ENCODE results near the gene CARHSP1. TPM values are rescaled to one million over a fixed set of nuclear protein-coding genes. Genes with fewer than 3 reads are reported as not detected.

The CARHSP1 gene
- polyA plus RNA-seq, 1 donor (not counting 4 experiments of a cell fraction or from before 2014, with no cell fraction given), result 61.9 TPM

- Histone ChIP-seq H3K79me2 (ENCODE audit: control insufficient read depth, insufficient read depth, low read length) (peaks cover 2% of the 10 kb centered on the region), H4K20me1 (ENCODE audit: control insufficient read depth, extremely low read depth, insufficient read depth, low read length) (no peaks in the 10 kb centered on the region), H3K9ac (ENCODE audit: control insufficient read depth, extremely low read depth, insufficient read depth, low read length) (no peak overlapping the region), H3K4me3 (ENCODE audit: control insufficient read depth in 2 of 3, extremely low read depth in 1 of 3, insufficient read depth in 2 of 3, low read depth in 1 of 3, low read length in 3 of 3) (no peak overlapping the region), H3K9me1 (ENCODE audit: control insufficient read depth, extremely low read depth, insufficient read depth, low read length) (no peaks in the 10 kb centered on the region), H3K36me3 (ENCODE audit: control insufficient read depth in 2 of 2, extremely low read depth in 1 of 2, insufficient read depth in 2 of 2, low read length in 2 of 2) (peaks cover 33 to 49% of the 10 kb centered on the region in 2 experiments), H2AFZ (ENCODE audit: control insufficient read depth, low read length) (no peak overlapping the region), H3K27me3 (ENCODE audit: control insufficient read depth, extremely low read depth, insufficient read depth, low read length) (no peaks in the 10 kb centered on the region), H3K4me2 (ENCODE audit: control insufficient read depth, extremely low read depth, insufficient read depth, low read depth, low read length) (no peak overlapping the region), H3K9me3 (ENCODE audit: control insufficient read depth, low read depth, low read length) (no peaks in the 10 kb centered on the region), H3K4me1 (ENCODE audit: control insufficient read depth, extremely low read depth, insufficient read depth, low read length) (no peaks in the 10 kb centered on the region), H3K27ac (ENCODE audit: control insufficient read depth, insufficient read depth, low read length) (no peak overlapping the region)
- DNase-seq (ENCODE audit: low read depth, low spot score), result no peak
- dilution Hi-C loops (cut with MboI; ENCODE audit: extremely low pct_ligation_motif_present, low sequenced_read_pairs), result no loop called here
- TF ChIP-seq CTCF (optimal IDR thresholded peaks at IDR 0.05 in 1 of 3, IDR thresholded peaks at IDR 0.05 in 1 of 3, conservative IDR thresholded peaks at IDR 0.05 in 1 of 3; ENCODE audit: extremely low read depth in 1 of 3, insufficient read depth in 2 of 3, low read length in 3 of 3), result no peak
- no peak for TF ChIP-seq EZH2 (IDR thresholded peaks at IDR 0.05; ENCODE audit: low read length)
- FAIRE-seq, result no peak
Observed at GRCh38 chr16:8814095-8814806, 54.6 kb downstream of the CARHSP1 start.

- Histone ChIP-seq H3K27ac (ENCODE audit: control insufficient read depth, insufficient read depth, low read length) (no peak overlapping the region), H3K9ac (ENCODE audit: control insufficient read depth, extremely low read depth, insufficient read depth, low read length) (no peak overlapping the region), H3K9me1 (ENCODE audit: control insufficient read depth, extremely low read depth, insufficient read depth, low read length) (no peaks in the 10 kb centered on the region), H3K4me1 (ENCODE audit: control insufficient read depth, extremely low read depth, insufficient read depth, low read length) (no peaks in the 10 kb centered on the region), H2AFZ (ENCODE audit: control insufficient read depth, low read length) (no peak overlapping the region), H3K4me3 (ENCODE audit: control insufficient read depth in 2 of 3, extremely low read depth in 1 of 3, insufficient read depth in 2 of 3, low read depth in 1 of 3, low read length in 3 of 3) (no peak overlapping the region), H3K4me2 (ENCODE audit: control insufficient read depth, extremely low read depth, insufficient read depth, low read depth, low read length) (no peak overlapping the region), H3K36me3 (ENCODE audit: control insufficient read depth in 2 of 2, extremely low read depth in 1 of 2, insufficient read depth in 2 of 2, low read length in 2 of 2) (peaks cover 36 to 54% of the 10 kb centered on the region in 2 experiments), H3K79me2 (ENCODE audit: control insufficient read depth, insufficient read depth, low read length) (peaks cover 10% of the 10 kb centered on the region), H3K27me3 (ENCODE audit: control insufficient read depth, extremely low read depth, insufficient read depth, low read length) (no peaks in the 10 kb centered on the region), H3K9me3 (ENCODE audit: control insufficient read depth, low read depth, low read length) (no peaks in the 10 kb centered on the region), H4K20me1 (ENCODE audit: control insufficient read depth, extremely low read depth, insufficient read depth, low read length) (peaks cover 3% of the 10 kb centered on the region)
- FAIRE-seq (no peak), DNase-seq (ENCODE audit: low read depth, low spot score) (no peak)
- dilution Hi-C loops (cut with MboI; ENCODE audit: extremely low pct_ligation_motif_present, low sequenced_read_pairs), result no loop called here
- TF ChIP-seq EZH2 (IDR thresholded peaks at IDR 0.05; ENCODE audit: low read length) (no peak), CTCF (optimal IDR thresholded peaks at IDR 0.05 in 1 of 3, IDR thresholded peaks at IDR 0.05 in 1 of 3, conservative IDR thresholded peaks at IDR 0.05 in 1 of 3; ENCODE audit: extremely low read depth in 1 of 3, insufficient read depth in 2 of 3, low read length in 3 of 3) (no peak)
Observed at GRCh38 chr16:8812162-8812843, 56.5 kb downstream of the CARHSP1 start.
